Measurements from ENCODE around the gene SLC4A9.
"Not testable (repeated sequence)": the region's sequence is repeated elsewhere in the genome, so short reads cannot be mapped to it uniquely, and the experiment has no call there.

The SLC4A9 gene

GRCh38 chr5:140342896-140343295 lies 17.1 kb upstream of the SLC4A9 start:
- Histone ChIP-seq H3K36me3 (no peaks in the 10 kb centered on the region), H3K4me3 (no peak overlapping the region), H3K9me3 (no peaks in the 10 kb centered on the region), H3K4me1 (peaks cover 0 to 51% (median 32%) of the 10 kb centered on the region in 4 donors), H3K27ac (peak overlapping the region in 1 of 2 donors; percentile 23), H3K27me3 (no peaks in the 10 kb centered on the region)
- intact Hi-C loops (cut with DNase I; ENCODE audit: low total_unique reads): no loop called here
- DNase-seq: no peak
- TF ChIP-seq, protein P1, sequence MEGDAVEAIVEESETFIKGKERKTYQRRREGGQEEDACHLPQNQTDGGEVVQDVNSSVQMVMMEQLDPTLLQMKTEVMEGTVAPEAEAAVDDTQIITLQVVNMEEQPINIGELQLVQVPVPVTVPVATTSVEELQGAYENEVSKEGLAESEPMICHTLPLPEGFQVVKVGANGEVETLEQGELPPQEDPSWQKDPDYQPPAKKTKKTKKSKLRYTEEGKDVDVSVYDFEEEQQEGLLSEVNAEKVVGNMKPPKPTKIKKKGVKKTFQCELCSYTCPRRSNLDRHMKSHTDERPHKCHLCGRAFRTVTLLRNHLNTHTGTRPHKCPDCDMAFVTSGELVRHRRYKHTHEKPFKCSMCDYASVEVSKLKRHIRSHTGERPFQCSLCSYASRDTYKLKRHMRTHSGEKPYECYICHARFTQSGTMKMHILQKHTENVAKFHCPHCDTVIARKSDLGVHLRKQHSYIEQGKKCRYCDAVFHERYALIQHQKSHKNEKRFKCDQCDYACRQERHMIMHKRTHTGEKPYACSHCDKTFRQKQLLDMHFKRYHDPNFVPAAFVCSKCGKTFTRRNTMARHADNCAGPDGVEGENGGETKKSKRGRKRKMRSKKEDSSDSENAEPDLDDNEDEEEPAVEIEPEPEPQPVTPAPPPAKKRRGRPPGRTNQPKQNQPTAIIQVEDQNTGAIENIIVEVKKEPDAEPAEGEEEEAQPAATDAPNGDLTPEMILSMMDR (IDR thresholded peaks at IDR 0.05): no peak

DNA sequence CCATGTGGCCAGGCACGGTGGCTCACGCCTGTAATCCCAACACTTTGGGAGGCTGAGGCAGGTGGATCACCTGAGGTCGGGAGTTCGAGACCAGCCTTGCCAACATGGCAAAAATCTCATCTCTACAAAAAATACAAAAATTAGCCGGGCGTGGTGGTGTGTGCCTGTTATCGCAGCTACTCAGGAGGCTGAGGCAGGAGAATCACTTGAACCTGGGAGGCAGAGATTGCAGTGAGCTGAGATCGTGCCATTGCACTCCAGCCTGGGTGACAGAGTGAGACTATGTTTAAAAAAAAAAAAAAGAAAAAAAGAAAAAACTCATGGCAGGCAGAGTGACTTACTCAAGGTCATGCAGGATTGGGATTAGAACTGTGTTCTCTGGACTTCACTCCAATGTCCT lies 16.1 kb upstream of the SLC4A9 start:
- H3K27ac ChIP-seq; H3K27me3 ChIP-seq; DNase-seq; intact Hi-C loops (cut with DNase I; ENCODE audit: low total_unique reads); H3K9me3 ChIP-seq; H3K4me3 ChIP-seq; H3K36me3 ChIP-seq: not testable (repeated sequence)
- H3K4me1 ChIP-seq: peaks cover 0 to 51% (median 32%) of the 10 kb centered on the region in 4 donors

- Histone ChIP-seq H3K27me3 (no peaks in the 10 kb centered on the region), H3K27ac (no peak overlapping the region), H3K9me3 (no peaks in the 10 kb centered on the region), H3K4me3 (peak overlapping the region; percentile 68), H3K4me1 (peaks cover 0 to 51% (median 32%) of the 10 kb centered on the region in 4 donors), H3K36me3 (no peaks in the 10 kb centered on the region)
- no peak for DNase-seq
- TF ChIP-seq, protein P1 (IDR thresholded peaks at IDR 0.05): no peak
- intact Hi-C loops (cut with DNase I; ENCODE audit: low total_unique reads): loop anchor here (5.0 kb wide), 2 partner anchors 43 to 83 kb away; partner anchors contain the start of gene PFDN1
Measured at GRCh38 chr5:140344683-140345423, 15.1 kb upstream of the SLC4A9 start.

DNA sequence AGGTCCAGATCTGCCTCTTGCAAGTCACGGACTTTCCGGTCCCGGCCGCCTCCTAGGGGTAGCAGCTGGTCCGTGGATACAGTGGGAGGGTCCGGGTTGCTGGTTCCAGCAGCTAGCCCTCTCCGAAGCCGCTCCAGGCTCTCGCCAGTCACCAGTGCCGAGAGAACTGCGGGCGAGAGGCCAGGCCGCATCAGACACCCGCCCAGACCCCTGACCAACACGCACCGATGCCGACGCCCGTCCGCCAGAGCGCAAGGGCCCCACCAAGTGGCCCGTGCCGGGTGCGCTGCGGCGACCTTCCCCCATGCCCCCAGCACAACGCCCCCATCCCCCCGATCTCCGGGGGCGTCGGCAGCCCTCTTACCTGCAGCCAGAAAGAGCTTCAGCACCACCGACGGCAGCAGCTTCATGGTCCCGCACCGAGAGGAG lies 14.1 kb upstream of the SLC4A9 start:
- peak overlapping the region; percentile 68 for H3K4me3 ChIP-seq
- peaks cover 0 to 47% (median 32%) of the 10 kb centered on the region in 4 donors for H3K4me1 ChIP-seq
- TF ChIP-seq, protein P1 (IDR thresholded peaks at IDR 0.05): peak in 1 of 2 experiments; percentile 20
- no peaks in the 10 kb centered on the region for H3K27me3 ChIP-seq
- H3K9me3 ChIP-seq: no peaks in the 10 kb centered on the region
- no peaks in the 10 kb centered on the region for H3K36me3 ChIP-seq
- intact Hi-C loops (cut with DNase I; ENCODE audit: low total_unique reads): loop anchor here (5.0 kb wide), 2 partner anchors 44 to 84 kb away; partner anchors contain the start of gene PFDN1
- peak overlapping the region; percentile 65 to 77 for H3K27ac ChIP-seq
- DNase-seq: peak; percentile 61 to 80

DNA sequence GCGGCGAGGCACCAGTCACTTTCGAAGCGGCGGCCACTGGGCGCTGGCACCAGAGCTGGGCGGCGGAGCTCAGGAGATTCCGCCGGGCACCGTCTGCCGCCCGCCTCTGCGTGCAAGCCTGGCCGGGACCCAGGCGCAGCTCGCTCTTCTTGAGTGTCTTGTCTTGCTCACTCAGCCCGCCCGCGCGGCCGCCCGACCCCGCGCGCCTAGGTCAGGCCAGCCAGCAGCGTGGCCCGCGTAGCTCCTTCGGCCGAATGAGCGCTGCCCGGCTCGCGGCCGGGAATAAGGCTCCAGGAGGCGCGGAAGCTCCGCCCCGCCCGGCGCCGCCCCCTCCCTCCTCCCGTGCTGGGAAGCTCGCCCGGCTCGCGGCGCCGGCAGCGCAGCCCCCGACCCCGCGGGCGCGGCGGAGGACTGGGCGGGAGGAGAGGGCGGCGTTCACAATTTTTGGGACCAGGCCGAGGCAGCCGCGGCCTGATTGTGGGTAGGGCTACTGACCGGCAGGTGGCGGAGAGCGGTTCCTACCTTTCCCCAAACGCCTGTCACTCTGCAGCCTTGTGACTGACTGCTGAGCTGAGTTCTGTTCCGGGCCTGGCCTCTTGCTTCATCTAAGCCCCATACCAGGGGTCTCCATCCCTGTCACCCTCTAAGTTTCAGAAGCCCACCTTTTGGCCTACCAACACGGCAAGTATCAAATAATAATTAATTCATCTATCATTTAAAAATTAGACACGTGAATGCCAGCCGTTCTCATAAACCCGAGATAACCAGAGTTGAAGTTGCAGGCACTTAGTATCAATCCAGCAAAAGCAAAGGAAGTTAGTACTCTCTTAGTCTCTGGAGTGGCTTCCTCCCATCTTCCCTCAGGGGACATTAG lies 13.4 kb upstream of the SLC4A9 start, which contains the start of gene HBEGF:
Gene HBEGF, minus strand, starts transcription at position 256 of the 874 bp plus-strand sequence. CDS start 275 bp downstream, outside the sequence.
- intact Hi-C loops (cut with DNase I; ENCODE audit: low total_unique reads): loop anchor here (5.0 kb wide), 2 partner anchors 44 to 84 kb away; partner anchors contain the start of gene PFDN1
- Histone ChIP-seq H3K27me3 (no peaks in the 10 kb centered on the region), H3K27ac (peak within 1 kb of the TSS; percentile 65 to 77), H3K4me1 (peaks cover 0 to 41% (median 28%) of the 10 kb centered on the region in 4 donors), H3K9me3 (no peaks in the 10 kb centered on the region), H3K36me3 (no peaks in the 10 kb centered on the region), H3K4me3 (peak within 1 kb of the TSS; percentile 68)
- TF ChIP-seq, protein P1 (IDR thresholded peaks at IDR 0.05): peak; percentile 48 to 56
- peak; percentile 72 to 88 for DNase-seq
